Measurements from ENCODE around the gene NBPF20.
A peak's percentile ranks its signal among the peaks of the same experiment; 100 is the strongest.
"Not testable (repeated sequence)": the region's sequence is repeated elsewhere in the genome, so short reads cannot be mapped to it uniquely, and the experiment has no call there.

NBPF20 gene, protein sequence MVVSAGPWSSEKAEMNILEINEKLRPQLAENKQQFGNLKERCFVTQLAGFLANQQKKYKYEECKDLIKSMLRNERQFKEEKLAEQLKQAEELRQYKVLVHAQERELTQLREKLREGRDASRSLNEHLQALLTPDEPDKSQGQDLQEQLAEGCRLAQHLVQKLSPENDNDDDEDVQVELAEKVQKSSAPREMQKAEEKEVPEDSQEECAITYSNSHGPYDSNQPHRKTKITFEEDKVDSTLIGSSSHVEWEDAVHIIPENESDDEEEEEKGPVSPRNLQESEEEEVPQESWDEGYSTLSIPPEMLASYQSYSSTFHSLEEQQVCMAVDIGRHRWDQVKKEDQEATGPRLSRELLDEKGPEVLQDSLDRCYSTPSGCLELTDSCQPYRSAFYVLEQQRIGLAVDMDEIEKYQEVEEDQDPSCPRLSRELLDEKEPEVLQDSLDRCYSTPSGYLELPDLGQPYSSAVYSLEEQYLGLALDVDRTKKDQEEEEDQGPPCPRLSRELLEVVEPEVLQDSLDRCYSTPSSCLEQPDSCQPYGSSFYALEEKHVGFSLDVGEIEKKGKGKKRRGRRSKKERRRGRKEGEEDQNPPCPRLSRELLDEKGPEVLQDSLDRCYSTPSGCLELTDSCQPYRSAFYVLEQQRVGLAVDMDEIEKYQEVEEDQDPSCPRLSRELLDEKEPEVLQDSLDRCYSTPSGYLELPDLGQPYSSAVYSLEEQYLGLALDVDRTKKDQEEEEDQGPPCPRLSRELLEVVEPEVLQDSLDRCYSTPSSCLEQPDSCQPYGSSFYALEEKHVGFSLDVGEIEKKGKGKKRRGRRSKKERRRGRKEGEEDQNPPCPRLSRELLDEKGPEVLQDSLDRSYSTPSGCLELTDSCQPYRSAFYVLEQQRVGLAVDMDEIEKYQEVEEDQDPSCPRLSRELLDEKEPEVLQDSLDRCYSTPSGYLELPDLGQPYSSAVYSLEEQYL (N-terminal part only)

DNA sequence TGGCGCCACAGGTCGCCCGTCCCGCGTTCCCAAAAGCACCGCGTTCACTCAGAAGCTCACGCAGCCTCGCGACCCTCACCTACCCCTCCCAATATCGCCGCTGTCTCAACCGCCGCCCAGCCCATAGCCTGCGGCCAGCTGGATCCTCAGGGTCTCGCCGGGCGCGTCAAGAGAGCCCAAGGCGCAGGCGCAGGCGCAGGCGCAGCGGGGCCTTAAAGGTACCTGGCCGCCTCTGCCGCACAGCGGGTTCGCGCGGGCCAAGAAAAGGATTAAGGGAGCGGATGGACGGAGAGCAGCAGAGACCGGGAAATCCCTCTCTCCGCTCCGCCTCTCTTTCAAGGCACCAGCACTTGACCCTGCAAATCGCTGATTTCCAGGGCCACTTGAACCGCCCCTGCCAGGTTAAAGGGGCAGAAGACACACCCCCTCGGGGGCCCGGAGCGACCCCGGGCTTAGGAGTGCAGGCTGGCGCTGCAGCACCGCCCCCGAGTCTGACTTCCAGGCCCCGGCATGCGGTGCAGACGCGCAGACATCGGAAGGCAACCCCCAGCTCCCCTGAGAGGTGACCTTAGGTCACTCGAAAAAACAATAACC lies at the start of gene NBPF20:
Gene NBPF20, minus strand, starts transcription at position 168 of the 594 bp plus-strand sequence. CDS start 20,331 bp downstream, outside the sequence.
- DNase-seq (ENCODE audit: extremely low read depth in 1 of 2, low read depth in 1 of 2) = peak; percentile 50 to 72

DNA sequence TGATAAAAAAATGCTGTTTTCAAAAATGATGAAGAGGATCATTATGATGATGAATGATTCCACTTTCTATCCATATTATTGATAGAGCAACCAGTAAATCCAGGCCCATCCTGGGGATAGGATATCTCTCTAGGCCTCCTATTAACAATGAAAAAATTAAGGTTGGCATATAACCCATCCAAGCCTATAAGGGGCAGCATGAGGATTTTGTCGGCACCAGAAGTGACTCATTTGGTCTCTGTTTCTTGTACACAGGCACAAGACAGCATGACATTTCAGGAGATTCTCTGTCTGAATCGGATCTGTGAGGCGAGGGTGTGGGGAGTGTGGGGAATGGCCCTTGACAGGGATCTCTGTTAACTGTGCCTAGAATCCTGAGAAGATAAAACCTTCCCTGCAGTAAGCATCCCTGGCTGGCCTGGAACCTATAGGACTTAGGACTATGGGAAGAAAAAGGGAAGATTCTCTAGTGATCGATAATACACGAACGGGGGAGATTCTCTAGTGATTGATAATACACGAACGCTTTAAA lies 49.5 kb upstream of the NBPF20 start:
- not testable (repeated sequence) for DNase-seq (ENCODE audit: extremely low read depth in 1 of 2, low read depth in 1 of 2)

DNA sequence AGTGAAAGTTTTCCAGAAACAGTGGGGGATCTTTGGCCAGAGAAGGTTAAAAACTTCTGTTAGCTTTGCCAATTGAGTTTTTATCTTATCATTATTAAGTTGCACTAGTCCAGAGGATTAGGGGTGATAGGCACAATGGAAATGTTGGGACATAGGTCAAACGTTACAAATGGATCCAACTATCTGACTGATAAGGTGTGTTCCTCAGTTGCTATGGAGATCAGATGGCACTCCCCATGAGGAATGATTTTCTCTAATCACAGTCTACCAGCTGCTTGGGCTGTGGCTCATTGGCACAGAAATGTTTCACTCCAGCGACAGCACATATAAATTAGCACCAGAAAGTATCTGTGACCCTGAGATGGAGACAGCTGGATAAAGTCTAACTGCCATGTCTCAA lies 47.3 kb upstream of the NBPF20 start:
- not testable (repeated sequence) for DNase-seq (ENCODE audit: extremely low read depth in 1 of 2, low read depth in 1 of 2)

- not testable (repeated sequence) for DNase-seq (ENCODE audit: extremely low read depth in 1 of 2, low read depth in 1 of 2)
These were observed 46.0 kb upstream of the NBPF20 start for GRCh38 chr1:145471365-145471764.

DNA sequence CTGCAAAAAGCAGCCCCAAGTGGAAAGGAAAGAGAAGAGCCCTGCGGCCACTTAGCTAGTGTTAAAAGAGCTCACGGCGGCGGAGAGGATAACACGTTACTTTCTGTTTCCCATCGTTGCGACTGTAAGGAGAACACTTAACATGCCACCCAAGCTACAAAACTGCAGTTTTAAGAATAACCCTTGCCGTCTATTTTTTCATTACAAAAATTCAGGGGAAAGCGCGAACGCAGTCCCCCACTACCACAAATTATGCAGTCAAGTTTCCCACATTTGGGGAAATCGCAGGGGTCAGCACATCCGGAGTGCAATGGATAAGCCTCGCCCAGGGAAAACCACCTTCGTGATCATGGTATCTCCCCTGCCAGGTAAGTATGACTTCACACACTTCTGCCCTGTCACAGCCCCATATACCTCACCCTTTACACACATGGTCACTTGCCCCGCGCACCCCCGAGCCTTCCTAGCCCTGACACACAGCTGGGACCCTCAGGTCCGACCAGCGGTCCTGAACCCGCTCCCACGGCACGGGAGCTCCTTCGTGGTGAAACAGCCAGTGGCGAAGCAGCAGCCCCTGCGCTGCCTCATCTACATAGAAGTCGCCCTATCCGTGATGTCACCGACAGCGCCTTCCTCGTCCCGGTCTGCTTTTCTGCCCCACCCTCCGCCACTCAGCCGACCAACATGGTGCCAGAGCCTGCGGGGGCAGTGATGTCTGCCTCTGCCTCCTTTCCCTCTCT lies 40.2 kb upstream of the NBPF20 start:
- DNase-seq (ENCODE audit: extremely low read depth in 1 of 2, low read depth in 1 of 2) = peak; percentile 41 to 86

GRCh38 chr1:145464708-145465336 lies 39.4 kb upstream of the NBPF20 start:
- not testable (repeated sequence) for DNase-seq (ENCODE audit: extremely low read depth in 1 of 2, low read depth in 1 of 2)

- DNase-seq (ENCODE audit: extremely low read depth in 1 of 2, low read depth in 1 of 2) = not testable (repeated sequence)
These were observed 38.6 kb upstream of the NBPF20 start for GRCh38 chr1:145464017-145464416.

GRCh38 chr1:145460684-145461083 lies 35.3 kb upstream of the NBPF20 start:
- DNase-seq (ENCODE audit: extremely low read depth in 1 of 2, low read depth in 1 of 2) = not testable (repeated sequence)

- DNase-seq (ENCODE audit: extremely low read depth in 1 of 2, low read depth in 1 of 2) = not testable (repeated sequence)
These were observed 34.6 kb upstream of the NBPF20 start for GRCh38 chr1:145460048-145460447.

GRCh38 chr1:145459591-145459990 lies 34.2 kb upstream of the NBPF20 start:
- DNase-seq (ENCODE audit: extremely low read depth in 1 of 2, low read depth in 1 of 2) = not testable (repeated sequence)

GRCh38 chr1:145459063-145459462 lies 33.7 kb upstream of the NBPF20 start:
- DNase-seq (ENCODE audit: extremely low read depth in 1 of 2, low read depth in 1 of 2) = not testable (repeated sequence)

DNA sequence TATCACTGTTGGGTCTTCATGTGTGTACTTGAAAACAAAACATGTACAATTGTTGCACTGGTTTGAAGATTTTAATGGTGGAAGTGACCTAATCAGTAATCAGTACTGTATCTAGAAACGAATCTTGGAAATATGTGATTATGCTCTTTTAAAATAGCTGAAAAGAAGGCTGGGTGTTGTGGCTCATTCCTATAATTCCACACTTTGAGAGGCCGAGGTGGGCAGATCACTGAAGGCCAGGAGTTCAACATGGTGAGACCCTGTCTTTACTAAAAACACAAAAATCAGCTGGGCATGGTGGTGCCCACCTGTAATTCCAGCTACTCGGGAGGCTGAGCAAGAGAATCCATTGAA lies 29.4 kb upstream of the NBPF20 start:
- not testable (repeated sequence) for DNase-seq (ENCODE audit: extremely low read depth in 1 of 2, low read depth in 1 of 2)

- not testable (repeated sequence) for DNase-seq (ENCODE audit: extremely low read depth in 1 of 2, low read depth in 1 of 2)
These were observed 28.7 kb upstream of the NBPF20 start for GRCh38 chr1:145453873-145454823.

GRCh38 chr1:145452506-145452905 lies 27.1 kb upstream of the NBPF20 start:
- not testable (repeated sequence) for DNase-seq (ENCODE audit: extremely low read depth in 1 of 2, low read depth in 1 of 2)

- DNase-seq (ENCODE audit: extremely low read depth in 1 of 2, low read depth in 1 of 2) = not testable (repeated sequence)
These were observed 26.5 kb upstream of the NBPF20 start for GRCh38 chr1:145451914-145452313.

GRCh38 chr1:145445219-145445618 lies 19.8 kb upstream of the NBPF20 start:
- DNase-seq (ENCODE audit: extremely low read depth in 1 of 2, low read depth in 1 of 2) = not testable (repeated sequence)

- DNase-seq (ENCODE audit: extremely low read depth in 1 of 2, low read depth in 1 of 2) = not testable (repeated sequence)
These were observed 16.9 kb upstream of the NBPF20 start for GRCh38 chr1:145442340-145442739.

Measured in stimulated activated CD8-positive, alpha-beta memory T cell treated with anti-CD3 and anti-CD28 coated beads, Interleukin-7, amount 100 ng/mL, for 48 hours (primary cell).